HepG2 (cell line): ENCODE results near the gene PCIF1. TPM values are rescaled to one million over a fixed set of nuclear protein-coding genes. Genes with fewer than 3 reads are reported as not detected.
A peak's percentile ranks its signal among the peaks of the same experiment; 100 is the strongest.

Source experiments
- ATAC-seq: fragments of 200-7000 bp; cut with Tn5 transposase; 3 replicates; pipeline ENCODE4 v1.9.1; 2020; ENCODE audit warnings: mild to moderate bottlenecking, moderate library complexity
- BruUV-seq: library from RNA; stranded (reverse); fragments of 400-500 nt; replicated peaks from 2 replicates; lab custom pipeline; 2021; lab: Mats Ljungman, UMichigan
- CTCF ChIA-PET: fragments of 300-600 bp; formaldehyde crosslinking; extraction: SDS; loops from one replicate; lab custom pipeline; 2021; ENCODE audit warnings: low total read pairs, inconsistent platforms, low intra/inter-chr PET ratio; lab: Yijun Ruan, JAX
- POLR2A ChIA-PET: fragments of 350-600 bp; sonication (Branson Sonifier 250); formaldehyde crosslinking; loops from one replicate; lab custom pipeline; 2020; ENCODE audit warnings: antibody characterized with exemption, inconsistent platforms; lab: Yijun Ruan, JAX
- DNase-seq: peaks from one replicate; pipeline ENCODE4 v3.0.0-alpha.2; 2015; ENCODE audit warnings: low spot score
- FAIRE-seq: peaks from 3 replicates; lab custom pipeline; 2011; peaks lifted over from hg19 to GRCh38; lab: Jason Lieb, UNC
- H2AFZ ChIP-seq: one replicate; pipeline ENCODE4 v1.6.1; 2011; ENCODE audit warnings: low read length, inconsistent platforms
- H3K27ac ChIP-seq: fragments of 300-600 bp; 3 replicates; pipeline ENCODE4 v1.8.0; 2011; ENCODE audit warnings: mixed run types, mild to moderate bottlenecking, mixed read lengths, low read length, inconsistent platforms; ENCODE audit not compliant: insufficient read depth; ENCODE audit errors: extremely low read length
- H3K27me3 ChIP-seq, 2 experiments: fragments of 200-600 bp in 1 of 2; 2 replicates in 1 of 2; 3 replicates in 1 of 2; pipeline versions ENCODE4 v1.6.0 to v1.8.0; 2011; ENCODE audit warnings: low read length in 2 of 2, mild to moderate bottlenecking in 2 of 2, moderate library complexity in 2 of 2, inconsistent platforms in 1 of 2; ENCODE audit not compliant: insufficient read depth in 2 of 2, control insufficient read depth in 1 of 2
- H3K36me3 ChIP-seq, 2 experiments: fragments of 200-600 bp in 1 of 2; replicated peaks in 1 of 2; 2 replicates in 1 of 2; 3 replicates in 1 of 2; pipeline versions ENCODE4 v1.5.1 to v1.8.0; 2011; ENCODE audit warnings: low read length in 2 of 2, inconsistent platforms in 1 of 2; ENCODE audit not compliant: insufficient read depth in 2 of 2, control insufficient read depth in 1 of 2
- H3K4me1 ChIP-seq: 2 replicates; pipeline ENCODE4 v1.5.1; 2012; ENCODE audit warnings: low read length, inconsistent platforms; ENCODE audit not compliant: insufficient read depth
- H3K4me2 ChIP-seq: 2 replicates; pipeline ENCODE4 v1.6.0; 2011; ENCODE audit warnings: low read depth, low read length, inconsistent platforms
- H3K4me3 ChIP-seq, 3 experiments: fragments of 200-600 bp in 1 of 3; sonication (generic), shearing (Covaris generic) in 1 of 3; replicated peaks in 1 of 3; 2 replicates each; pipeline ENCODE4 v1.5.1; 2011 to 2016; ENCODE audit warnings: low read length in 3 of 3, inconsistent platforms in 2 of 3, low read depth in 2 of 3, mild to moderate bottlenecking in 2 of 3, control low read depth in 1 of 3, mixed read lengths in 1 of 3; ENCODE audit not compliant: insufficient read depth in 1 of 3
- H3K79me2 ChIP-seq: one replicate; pipeline ENCODE4 v1.6.1; 2011; ENCODE audit warnings: low read length, inconsistent platforms; ENCODE audit not compliant: insufficient read depth
- H3K9ac ChIP-seq: 2 replicates; pipeline ENCODE4 v1.6.0; 2011; ENCODE audit warnings: mild to moderate bottlenecking, low read depth, low read length, inconsistent platforms; ENCODE audit not compliant: insufficient read depth
- H3K9me3 ChIP-seq: 2 replicates; pipeline ENCODE4 v1.5.1; 2012; ENCODE audit warnings: mild to moderate bottlenecking, low read length
- H4K20me1 ChIP-seq: 2 replicates; pipeline ENCODE4 v1.6.0; 2011; ENCODE audit warnings: inconsistent platforms, mild to moderate bottlenecking, low read length, moderate library complexity; ENCODE audit not compliant: insufficient read depth
- ATAD3A ChIP-seq: sonication (generic); formaldehyde crosslinking; IDR thresholded peaks from 2 replicates; pipeline ENCODE4 v1.4.0; 2020; ENCODE audit warnings: missing genetic modification reagents
- ATF7-NPFF ChIP-seq: sonication (generic); formaldehyde crosslinking; IDR thresholded peaks from 2 replicates; pipeline ENCODE4 v1.8.1; 2023; ENCODE audit warnings: mild to moderate bottlenecking, low read depth, missing genetic modification reagents, moderate library complexity
- CBX2 ChIP-seq, 2 experiments: fragments of 200-600 bp in 1 of 2; sonication (generic); formaldehyde crosslinking in 1 of 2; IDR thresholded peaks; 2 replicates each; pipeline versions ENCODE4 v1.7.0 to v1.8.1; 2018 to 2022; ENCODE audit warnings: low read depth in 2 of 2, low read length in 1 of 2, mild to moderate bottlenecking in 1 of 2, missing genetic modification reagents in 1 of 2
- FOXK2 ChIP-seq: fragments of 450-650 bp; IDR thresholded peaks from 2 replicates; pipeline ENCODE4 v1.6.1; 2016
- MAF1 ChIP-seq: sonication (generic); formaldehyde crosslinking; IDR thresholded peaks from 2 replicates; pipeline ENCODE4 v1.5.0; 2020; ENCODE audit warnings: missing genetic modification reagents, borderline replicate concordance
- MEIS1 ChIP-seq: sonication (generic); formaldehyde crosslinking; IDR thresholded peaks from 2 replicates; pipeline ENCODE4 v1.9.0; 2021; ENCODE audit warnings: mild to moderate bottlenecking, missing genetic modification reagents, moderate library complexity, borderline replicate concordance
- PTBP1 ChIP-seq: fragments of 200-400 bp; formaldehyde crosslinking; IDR thresholded peaks from 2 replicates; pipeline ENCODE4 v1.6.1; 2018; ENCODE audit warnings: low read length, low read depth; ENCODE audit not compliant: poor library complexity, severe bottlenecking
- TEAD3 ChIP-seq: optimal IDR thresholded peaks from 2 replicates; pipeline ENCODE3; 2016; ENCODE audit warnings: borderline replicate concordance
- TMF1 ChIP-seq: sonication (generic); formaldehyde crosslinking; IDR thresholded peaks from 2 replicates; pipeline ENCODE4 v1.8.1; 2022; ENCODE audit warnings: low read depth, missing genetic modification reagents
- ZBTB38 ChIP-seq: sonication (generic); formaldehyde crosslinking; IDR thresholded peaks from 2 replicates; pipeline ENCODE4 v1.5.1; 2020; ENCODE audit warnings: mild to moderate bottlenecking, missing genetic modification reagents
- ZNF180 ChIP-seq: sonication (generic); formaldehyde crosslinking; IDR thresholded peaks from 2 replicates; pipeline ENCODE4 v1.4.0; 2020; ENCODE audit warnings: low read depth, missing genetic modification reagents, borderline replicate concordance
- ZNF3 ChIP-seq: IDR thresholded peaks from 2 replicates; pipeline ENCODE4 v1.7.0; 2017; ENCODE audit warnings: inconsistent platforms
- ZNF747 ChIP-seq: sonication (generic); formaldehyde crosslinking; IDR thresholded peaks from 2 replicates; pipeline ENCODE4 v1.8.1; 2023; ENCODE audit warnings: missing genetic modification reagents, mild to moderate bottlenecking, borderline replicate concordance
- WGBS: methylation state at CpG from one replicate; pipeline ENCODE4 v1.1.6; 2017; ENCODE audit warnings: low lambda C conversion rate; 5-methylcytosine and 5-hydroxymethylcytosine counted together
- in situ Hi-C: cut with HindIII; loops from 2 replicates; pipeline ENCODE4 v1.10.0; 2017; ENCODE audit warnings: low pct_unique_long_range_greater_than_20kb; ENCODE audit not compliant: extremely low pct_ligation_motif_present
- intact Hi-C: fragments of 100-400 bp; cut with micrococcal nuclease; formaldehyde crosslinking; loops from one replicate; pipeline ENCODE4 v1.10.0; 2022; ENCODE audit not compliant: unreplicated experiment
- polyA plus RNA-seq, 8 experiments: library from polyadenylated mRNA; depleted of rRNA in 3 of 8; stranded (reverse) in 7 of 8; unstranded in 1 of 8; fragments of >200 nt; fragmentation: Illumina TruSeq in 4 of 8; extraction: Trizol in 4 of 8; gene quantifications; 2 replicates each; pipeline versions ENCODE4 v1.2.1 to v1.2.3, GENCODE V29; 2011 to 2016; ENCODE audit warnings: low read depth in 4 of 8, missing spikeins in 1 of 8, mixed read lengths in 1 of 8; ENCODE audit not compliant: insufficient read depth in 1 of 8
- total RNA-seq, 5 experiments: library from RNA; depleted of rRNA; stranded (reverse); fragments of >200 nt; fragmentation: Illumina TruSeq; extraction: Trizol; gene quantifications; 2 replicates each; pipeline ENCODE4 v1.2.3, GENCODE V29; 2016; ENCODE audit warnings: low read depth in 1 of 5
- TF ChIP-seq, protein P1 (sequence below): sonication (generic); formaldehyde crosslinking; conservative IDR thresholded peaks from 2 replicates; pipeline ENCODE4 v1.8.1; 2023; ENCODE audit warnings: missing genetic modification reagents
- TF ChIP-seq, protein P2 (sequence below): sonication (generic); formaldehyde crosslinking; IDR thresholded peaks from 2 replicates; pipeline ENCODE4 v1.8.1; 2022; ENCODE audit warnings: low read depth, mild to moderate bottlenecking, missing genetic modification reagents
- TF ChIP-seq, protein P3 (sequence below): sonication (generic); formaldehyde crosslinking; conservative IDR thresholded peaks from 2 replicates; pipeline ENCODE4 v1.4.0; 2020; ENCODE audit warnings: mild to moderate bottlenecking, missing genetic modification reagents, moderate library complexity

Gene PCIF1
- total and polyA plus RNA-seq, 2 of the 13 experiments (the other 11 are each of a cell fraction or from before 2014, with no cell fraction given): 20.9 to 24.4 TPM

DNA sequence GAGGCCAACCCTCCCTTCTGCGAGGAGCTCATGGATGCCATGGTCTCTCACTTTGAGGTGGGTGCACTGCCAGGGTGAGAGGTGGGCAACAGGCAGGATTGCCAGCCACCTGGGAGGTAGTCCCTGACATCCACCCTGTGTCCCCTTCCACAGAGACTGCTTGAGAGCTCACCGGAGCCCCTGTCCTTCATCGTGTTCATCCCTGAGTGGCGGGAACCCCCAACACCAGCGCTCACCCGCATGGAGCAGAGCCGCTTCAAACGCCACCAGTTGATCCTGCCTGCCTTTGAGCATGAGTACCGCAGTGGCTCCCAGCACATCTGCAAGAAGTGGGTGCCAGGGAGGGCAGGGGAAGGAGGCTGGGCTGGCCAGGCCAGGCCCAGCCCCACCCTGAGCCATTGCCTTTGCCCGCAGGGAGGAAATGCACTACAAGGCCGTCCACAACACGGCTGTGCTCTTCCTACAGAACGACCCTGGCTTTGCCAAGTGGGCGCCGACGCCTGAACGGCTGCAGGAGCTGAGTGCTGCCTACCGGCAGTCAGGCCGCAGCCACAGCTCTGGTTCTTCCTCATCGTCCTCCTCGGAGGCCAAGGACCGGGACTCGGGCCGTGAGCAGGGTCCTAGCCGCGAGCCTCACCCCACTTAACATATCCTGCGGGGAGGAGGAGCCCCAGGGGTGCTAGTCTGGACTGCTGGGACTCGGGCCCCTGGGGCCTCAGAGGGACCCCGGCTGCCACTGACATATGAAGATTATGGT lies 12.8 kb downstream of the PCIF1 start:
- no peak for DNase-seq
- Histone ChIP-seq H3K36me3 (peaks cover 57 to 87% of the 10 kb centered on the region in 2 experiments), H3K9ac (peak overlapping the region; percentile 47; the same call in 1 of the 2 replicates), H3K27ac (peak overlapping the region; percentile 65), H3K4me3 (no peak overlapping the region), H3K79me2 (no peaks in the 10 kb centered on the region), H3K4me2 (no peak overlapping the region), H3K4me1 (peaks cover 30% of the 10 kb centered on the region), H2AFZ (no peak overlapping the region), H3K27me3 (no peaks in the 10 kb centered on the region), H3K9me3 (no peaks in the 10 kb centered on the region), H4K20me1 (no peaks in the 10 kb centered on the region)
- intact Hi-C loops (no loop called here), in situ Hi-C loops (loop anchor here (5.0 kb wide), 1 partner anchor 120 kb away; the partner anchor contains the start of gene TNNC2)
- 95% methylated on average over 26 of the region's 29 CpGs for WGBS
- POLR2A ChIA-PET: interaction anchor here (0.8 to 7.7 kb wide), 17 partner anchors 12 to 141 kb away, joined by 3 to 201 read pairs (median 8); partner anchors contain the start of genes CTSA, NEURL2, PCIF1 and SPATA25
- CTCF ChIA-PET: interaction anchor here (1.4 kb wide), 1 partner anchor 14 kb away, joined by 3 read pairs; no protein-coding TSS in a partner anchor
- ATAC-seq: no peak
- no peak for FAIRE-seq
- no TSS peak for BruUV-seq
- TF ChIP-seq ZNF180 (CRISPR knock-in tag): no peak
- TF ChIP-seq ZNF3 (CRISPR knock-in tag): no peak
- 0 out of 2 replicates have a peak, but pooled peaks have one; percentile 9 for TF ChIP-seq ATAD3A (CRISPR knock-in tag)
- no peak for TF ChIP-seq CBX2 (IDR thresholded peaks at IDR 0.05; ENCODE audit: low read depth, low read length)
- TF ChIP-seq CBX2 (CRISPR knock-in tag; IDR thresholded peaks at IDR 0.05; ENCODE audit: low read depth): no peak
- no peak for TF ChIP-seq FOXK2
- TF ChIP-seq MAF1 (CRISPR knock-in tag): no peak
- TF ChIP-seq ATF7-NPFF (CRISPR knock-in tag): no peak
- no peak for TF ChIP-seq ZBTB38
- TF ChIP-seq TMF1 (CRISPR knock-in tag): no peak
- no peak for TF ChIP-seq ZNF747 (CRISPR knock-in tag)
- peak; percentile 18 for TF ChIP-seq PTBP1
- TF ChIP-seq, protein P1, sequence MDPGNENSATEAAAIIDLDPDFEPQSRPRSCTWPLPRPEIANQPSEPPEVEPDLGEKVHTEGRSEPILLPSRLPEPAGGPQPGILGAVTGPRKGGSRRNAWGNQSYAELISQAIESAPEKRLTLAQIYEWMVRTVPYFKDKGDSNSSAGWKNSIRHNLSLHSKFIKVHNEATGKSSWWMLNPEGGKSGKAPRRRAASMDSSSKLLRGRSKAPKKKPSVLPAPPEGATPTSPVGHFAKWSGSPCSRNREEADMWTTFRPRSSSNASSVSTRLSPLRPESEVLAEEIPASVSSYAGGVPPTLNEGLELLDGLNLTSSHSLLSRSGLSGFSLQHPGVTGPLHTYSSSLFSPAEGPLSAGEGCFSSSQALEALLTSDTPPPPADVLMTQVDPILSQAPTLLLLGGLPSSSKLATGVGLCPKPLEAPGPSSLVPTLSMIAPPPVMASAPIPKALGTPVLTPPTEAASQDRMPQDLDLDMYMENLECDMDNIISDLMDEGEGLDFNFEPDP: 0 out of 2 replicates have a peak, but pooled peaks have one; percentile 79
- TF ChIP-seq TEAD3 (CRISPR knock-in tag): peak; percentile 28
- TF ChIP-seq, protein P2, sequence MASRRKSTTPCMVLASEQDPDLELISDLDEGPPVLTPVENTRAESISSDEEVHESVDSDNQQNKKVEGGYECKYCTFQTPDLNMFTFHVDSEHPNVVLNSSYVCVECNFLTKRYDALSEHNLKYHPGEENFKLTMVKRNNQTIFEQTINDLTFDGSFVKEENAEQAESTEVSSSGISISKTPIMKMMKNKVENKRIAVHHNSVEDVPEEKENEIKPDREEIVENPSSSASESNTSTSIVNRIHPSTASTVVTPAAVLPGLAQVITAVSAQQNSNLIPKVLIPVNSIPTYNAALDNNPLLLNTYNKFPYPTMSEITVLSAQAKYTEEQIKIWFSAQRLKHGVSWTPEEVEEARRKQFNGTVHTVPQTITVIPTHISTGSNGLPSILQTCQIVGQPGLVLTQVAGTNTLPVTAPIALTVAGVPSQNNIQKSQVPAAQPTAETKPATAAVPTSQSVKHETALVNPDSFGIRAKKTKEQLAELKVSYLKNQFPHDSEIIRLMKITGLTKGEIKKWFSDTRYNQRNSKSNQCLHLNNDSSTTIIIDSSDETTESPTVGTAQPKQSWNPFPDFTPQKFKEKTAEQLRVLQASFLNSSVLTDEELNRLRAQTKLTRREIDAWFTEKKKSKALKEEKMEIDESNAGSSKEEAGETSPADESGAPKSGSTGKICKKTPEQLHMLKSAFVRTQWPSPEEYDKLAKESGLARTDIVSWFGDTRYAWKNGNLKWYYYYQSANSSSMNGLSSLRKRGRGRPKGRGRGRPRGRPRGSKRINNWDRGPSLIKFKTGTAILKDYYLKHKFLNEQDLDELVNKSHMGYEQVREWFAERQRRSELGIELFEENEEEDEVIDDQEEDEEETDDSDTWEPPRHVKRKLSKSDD: no peak
- TF ChIP-seq MEIS1 (CRISPR knock-in tag): no peak
- TF ChIP-seq, protein P3, sequence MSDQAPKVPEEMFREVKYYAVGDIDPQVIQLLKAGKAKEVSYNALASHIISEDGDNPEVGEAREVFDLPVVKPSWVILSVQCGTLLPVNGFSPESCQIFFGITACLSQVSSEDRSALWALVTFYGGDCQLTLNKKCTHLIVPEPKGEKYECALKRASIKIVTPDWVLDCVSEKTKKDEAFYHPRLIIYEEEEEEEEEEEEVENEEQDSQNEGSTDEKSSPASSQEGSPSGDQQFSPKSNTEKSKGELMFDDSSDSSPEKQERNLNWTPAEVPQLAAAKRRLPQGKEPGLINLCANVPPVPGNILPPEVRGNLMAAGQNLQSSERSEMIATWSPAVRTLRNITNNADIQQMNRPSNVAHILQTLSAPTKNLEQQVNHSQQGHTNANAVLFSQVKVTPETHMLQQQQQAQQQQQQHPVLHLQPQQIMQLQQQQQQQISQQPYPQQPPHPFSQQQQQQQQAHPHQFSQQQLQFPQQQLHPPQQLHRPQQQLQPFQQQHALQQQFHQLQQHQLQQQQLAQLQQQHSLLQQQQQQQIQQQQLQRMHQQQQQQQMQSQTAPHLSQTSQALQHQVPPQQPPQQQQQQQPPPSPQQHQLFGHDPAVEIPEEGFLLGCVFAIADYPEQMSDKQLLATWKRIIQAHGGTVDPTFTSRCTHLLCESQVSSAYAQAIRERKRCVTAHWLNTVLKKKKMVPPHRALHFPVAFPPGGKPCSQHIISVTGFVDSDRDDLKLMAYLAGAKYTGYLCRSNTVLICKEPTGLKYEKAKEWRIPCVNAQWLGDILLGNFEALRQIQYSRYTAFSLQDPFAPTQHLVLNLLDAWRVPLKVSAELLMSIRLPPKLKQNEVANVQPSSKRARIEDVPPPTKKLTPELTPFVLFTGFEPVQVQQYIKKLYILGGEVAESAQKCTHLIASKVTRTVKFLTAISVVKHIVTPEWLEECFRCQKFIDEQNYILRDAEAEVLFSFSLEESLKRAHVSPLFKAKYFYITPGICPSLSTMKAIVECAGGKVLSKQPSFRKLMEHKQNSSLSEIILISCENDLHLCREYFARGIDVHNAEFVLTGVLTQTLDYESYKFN (CRISPR knock-in tag): no peak
